ENCODE data around the gene BEND6. TPM values are rescaled to one million over a fixed set of nuclear protein-coding genes. Genes with fewer than 3 reads are reported as not detected.

BEND6 gene
- total RNA-seq, 4 donors from 2014 or later, result 0.27 to 0.58 (median 0.42) TPM; not detected in 1

DNA sequence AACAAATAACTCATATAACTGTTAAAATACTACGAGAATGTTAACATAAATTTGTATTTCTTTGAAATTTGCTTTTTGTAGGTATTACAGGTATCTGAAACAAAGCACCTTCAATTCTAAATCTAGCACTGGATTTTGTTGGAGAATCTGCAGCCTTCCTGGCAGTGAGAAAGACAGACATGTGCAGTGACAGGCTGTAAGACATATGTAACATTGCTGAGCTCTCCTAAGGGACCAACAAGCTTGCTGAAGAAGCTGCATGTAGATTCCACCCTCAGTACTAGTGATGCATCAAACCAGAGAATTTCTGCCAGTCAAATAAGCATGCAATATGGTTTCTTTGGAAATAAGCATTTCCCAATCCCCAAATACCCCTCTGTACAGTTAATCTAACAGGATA lies 71.1 kb downstream of the BEND6 start:
- intact Hi-C loops (cut with DNase I; ENCODE audit: low total_unique reads), result no loop called here
- WGBS, 2 donors, result 90 to 91% methylated on average over 1 of the region's 1 CpG

GRCh38 chr6:57027301-57027700 lies 72.4 kb downstream of the BEND6 start:
- no peak overlapping the region for H3K4me3 ChIP-seq (ENCODE audit: low read depth, poor library complexity, severe bottlenecking)
- intact Hi-C loops (cut with DNase I; ENCODE audit: low total_unique reads), result no loop called here
- no peak for TF ChIP-seq POLR2A (IDR thresholded peaks at IDR 0.05)
- TF ChIP-seq, protein P1, sequence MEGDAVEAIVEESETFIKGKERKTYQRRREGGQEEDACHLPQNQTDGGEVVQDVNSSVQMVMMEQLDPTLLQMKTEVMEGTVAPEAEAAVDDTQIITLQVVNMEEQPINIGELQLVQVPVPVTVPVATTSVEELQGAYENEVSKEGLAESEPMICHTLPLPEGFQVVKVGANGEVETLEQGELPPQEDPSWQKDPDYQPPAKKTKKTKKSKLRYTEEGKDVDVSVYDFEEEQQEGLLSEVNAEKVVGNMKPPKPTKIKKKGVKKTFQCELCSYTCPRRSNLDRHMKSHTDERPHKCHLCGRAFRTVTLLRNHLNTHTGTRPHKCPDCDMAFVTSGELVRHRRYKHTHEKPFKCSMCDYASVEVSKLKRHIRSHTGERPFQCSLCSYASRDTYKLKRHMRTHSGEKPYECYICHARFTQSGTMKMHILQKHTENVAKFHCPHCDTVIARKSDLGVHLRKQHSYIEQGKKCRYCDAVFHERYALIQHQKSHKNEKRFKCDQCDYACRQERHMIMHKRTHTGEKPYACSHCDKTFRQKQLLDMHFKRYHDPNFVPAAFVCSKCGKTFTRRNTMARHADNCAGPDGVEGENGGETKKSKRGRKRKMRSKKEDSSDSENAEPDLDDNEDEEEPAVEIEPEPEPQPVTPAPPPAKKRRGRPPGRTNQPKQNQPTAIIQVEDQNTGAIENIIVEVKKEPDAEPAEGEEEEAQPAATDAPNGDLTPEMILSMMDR (IDR thresholded peaks at IDR 0.05), result no peak
- no peak for DNase-seq (ENCODE audit: low spot score in 2 of 2)
- WGBS, 2 donors, result 90 to 93% methylated on average over 3 of the region's 3 CpGs

More for the DNA sequence above, 71.1 kb downstream of the BEND6 start:
- TF ChIP-seq POLR2A (IDR thresholded peaks at IDR 0.05), result no peak
- TF ChIP-seq, protein P1 (IDR thresholded peaks at IDR 0.05), result no peak
- H3K4me3 ChIP-seq (ENCODE audit: low read depth, poor library complexity, severe bottlenecking), result no peak overlapping the region
- no peak for DNase-seq (ENCODE audit: low spot score in 2 of 2)

- H3K4me3 ChIP-seq (ENCODE audit: low read depth, poor library complexity, severe bottlenecking), result no peak overlapping the region
- intact Hi-C loops (cut with DNase I; ENCODE audit: low total_unique reads), result no loop called here
- no peak for DNase-seq (ENCODE audit: low spot score in 2 of 2)
- TF ChIP-seq, protein P1 (IDR thresholded peaks at IDR 0.05), result no peak
- TF ChIP-seq POLR2A (IDR thresholded peaks at IDR 0.05), result no peak
- 70 to 83% methylated on average over 9 of the region's 9 CpGs for WGBS, 2 donors
Observed at GRCh38 chr6:57029213-57029612, 74.3 kb downstream of the BEND6 start.

GRCh38 chr6:57033228-57033627 lies 78.3 kb downstream of the BEND6 start:
- DNase-seq (ENCODE audit: low spot score in 2 of 2), result no peak
- intact Hi-C loops (cut with DNase I; ENCODE audit: low total_unique reads), result no loop called here
- H3K4me3 ChIP-seq (ENCODE audit: low read depth, poor library complexity, severe bottlenecking), result no peak overlapping the region
- TF ChIP-seq, protein P1 (IDR thresholded peaks at IDR 0.05), result no peak
- TF ChIP-seq POLR2A (IDR thresholded peaks at IDR 0.05), result no peak
- 91 to 95% methylated on average over 3 of the region's 3 CpGs for WGBS, 2 donors

DNA sequence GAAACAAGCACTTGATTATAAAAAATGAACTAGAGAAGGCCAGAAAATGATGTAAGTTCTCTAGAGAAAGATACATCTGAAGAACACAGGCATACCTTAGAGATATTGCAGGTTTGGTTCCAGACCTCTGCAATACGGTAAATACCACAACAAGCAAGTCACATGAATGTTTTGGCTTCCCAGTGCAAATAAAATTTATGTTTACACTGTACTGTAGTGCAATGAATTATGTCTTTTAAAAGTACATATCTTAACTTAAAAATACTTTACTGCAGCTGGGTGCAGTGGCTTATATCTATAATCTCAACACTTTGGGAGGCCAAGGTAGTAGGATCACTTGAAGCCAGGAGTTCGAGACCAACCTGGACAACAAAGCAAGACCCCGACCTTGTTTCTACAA lies 80.6 kb downstream of the BEND6 start:
- no peak for DNase-seq (ENCODE audit: low spot score in 2 of 2)
- TF ChIP-seq, protein P1 (IDR thresholded peaks at IDR 0.05), result no peak
- no peak for TF ChIP-seq POLR2A (IDR thresholded peaks at IDR 0.05)
- 29 to 44% methylated on average over 3 of the region's 3 CpGs for WGBS, 2 donors
- no peak overlapping the region for H3K4me3 ChIP-seq (ENCODE audit: low read depth, poor library complexity, severe bottlenecking)
- intact Hi-C loops (cut with DNase I; ENCODE audit: low total_unique reads), result no loop called here

- TF ChIP-seq, protein P1 (IDR thresholded peaks at IDR 0.05), result no peak
- TF ChIP-seq POLR2A (IDR thresholded peaks at IDR 0.05), result no peak
- intact Hi-C loops (cut with DNase I; ENCODE audit: low total_unique reads), result no loop called here
- no peak for DNase-seq (ENCODE audit: low spot score in 2 of 2)
- 81 to 93% methylated on average over 2 of the region's 2 CpGs for WGBS, 2 donors
- no peak overlapping the region for H3K4me3 ChIP-seq (ENCODE audit: low read depth, poor library complexity, severe bottlenecking)
Observed at GRCh38 chr6:57038906-57039305, 84.0 kb downstream of the BEND6 start.

Data from lower leg skin (tissue), 4 donors.